GM21737 (cell line): ENCODE results near the gene CTSE.

Experiments
- ATAC-seq: cut with Tn5 transposase; IDR thresholded peaks from one replicate; pipeline ENCODE4 v1.9.1; 2021; ENCODE audit warnings: mild to moderate bottlenecking, moderate library complexity; ENCODE audit not compliant: unreplicated experiment

Gene CTSE

DNA sequence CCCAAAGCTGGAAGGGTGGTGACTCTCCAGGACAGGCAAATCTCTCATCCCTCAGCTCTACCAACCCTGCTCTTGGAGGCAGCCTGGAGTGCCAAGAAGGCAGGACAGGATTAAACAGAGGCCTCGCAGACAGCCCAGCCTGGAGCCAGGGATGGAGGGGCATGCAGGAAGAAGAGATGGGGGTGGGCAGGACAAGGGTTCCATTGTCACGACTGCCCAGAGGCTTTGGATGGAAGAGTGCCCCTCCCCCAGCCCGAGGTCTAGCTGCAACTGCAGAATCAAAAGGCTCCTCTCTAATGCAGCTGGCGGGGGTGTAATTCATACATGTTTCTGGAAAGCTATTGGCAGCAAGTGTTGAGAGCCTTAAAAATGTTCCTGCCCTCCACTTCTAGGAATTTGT lies 29.3 kb downstream of the CTSE start:
- ATAC-seq = no peak

DNA sequence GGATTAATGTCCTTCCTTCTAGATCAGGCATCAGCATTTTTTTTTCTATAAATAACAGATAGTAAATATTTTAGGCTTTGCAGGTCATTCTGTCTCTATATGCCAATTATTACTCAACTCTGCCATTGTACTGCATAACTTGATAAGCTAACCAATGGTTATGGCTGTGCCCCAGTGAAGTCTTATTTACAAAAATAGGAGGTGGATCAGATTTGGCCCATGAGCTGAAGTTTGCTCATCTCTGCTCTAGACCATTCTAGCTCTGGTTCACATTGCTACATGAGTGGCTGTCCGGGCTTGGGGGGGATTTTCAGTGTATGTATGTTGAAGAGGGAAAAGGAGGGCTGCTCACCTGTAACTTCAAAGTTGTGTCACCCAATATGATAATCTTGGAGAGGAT lies 30.6 kb downstream of the CTSE start:
- ATAC-seq = no peak

DNA sequence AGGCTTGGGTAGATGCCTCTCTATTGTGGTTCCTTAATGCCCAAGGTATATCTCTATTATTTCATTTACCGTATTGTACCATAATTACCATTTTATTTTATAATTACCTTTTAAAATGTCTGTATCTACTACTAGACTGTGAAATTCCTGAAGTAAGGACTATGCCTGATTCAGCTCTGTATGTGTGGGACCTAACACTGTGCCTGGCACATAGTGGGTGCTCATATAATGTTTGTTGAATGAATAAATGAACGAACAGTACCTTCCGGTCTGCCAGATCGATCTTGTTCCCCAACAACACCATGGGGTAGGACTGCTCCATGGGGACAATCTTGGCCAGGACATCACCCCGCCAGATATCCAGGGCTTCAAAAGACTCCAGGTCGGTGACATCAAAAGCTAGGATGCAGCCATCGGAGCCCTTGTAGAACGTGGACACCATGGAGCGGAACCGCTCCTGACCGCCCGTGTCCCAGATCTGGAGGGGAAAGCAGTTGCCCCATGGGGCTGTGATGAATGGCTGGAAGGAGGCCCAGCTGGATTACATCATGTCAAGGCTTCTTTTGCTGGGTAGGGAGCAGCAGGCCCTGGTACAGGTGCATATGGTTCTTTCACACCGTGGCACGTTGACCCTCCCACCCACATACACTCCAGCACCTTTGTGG lies 31.3 kb downstream of the CTSE start:
- no peak for ATAC-seq

DNA sequence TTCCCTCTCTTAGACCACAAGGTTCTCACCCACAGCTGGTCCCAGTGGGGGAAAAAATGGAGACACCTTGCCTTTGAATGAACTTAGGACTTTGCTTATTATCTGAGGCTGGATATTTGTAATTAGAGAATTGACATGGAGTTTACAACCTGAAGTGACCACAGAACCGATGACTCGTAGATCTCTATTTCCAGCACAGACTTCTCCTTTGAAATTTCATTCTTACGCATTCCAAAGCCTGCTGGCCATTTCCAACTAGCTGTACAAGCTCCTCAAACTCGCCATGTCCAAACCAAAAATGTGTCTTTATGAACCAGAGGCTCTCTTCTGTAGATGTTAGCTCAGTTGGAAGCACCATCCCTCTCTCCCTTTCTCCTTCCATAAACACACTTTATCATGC lies 32.5 kb downstream of the CTSE start:
- ATAC-seq = no peak

DNA sequence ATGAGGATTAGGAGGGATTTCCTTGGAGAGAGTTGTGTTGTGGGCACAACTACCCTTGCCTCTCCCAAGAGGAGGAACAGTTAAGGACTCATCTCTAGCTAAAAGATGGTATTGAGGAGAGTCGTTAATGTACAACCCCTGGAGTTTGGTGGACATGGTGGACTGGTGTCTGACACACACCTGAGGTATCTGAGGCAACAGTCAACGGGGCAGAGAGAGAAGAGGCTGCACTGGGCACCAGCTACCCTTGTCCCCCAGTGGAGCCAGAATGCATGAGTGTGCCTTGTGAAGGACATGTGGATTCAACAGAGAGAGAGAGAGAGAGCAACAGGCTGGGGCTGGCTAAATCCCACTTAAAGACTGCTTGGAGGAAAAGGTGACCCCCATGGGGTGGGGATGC lies 33.5 kb downstream of the CTSE start:
- ATAC-seq = no peak

DNA sequence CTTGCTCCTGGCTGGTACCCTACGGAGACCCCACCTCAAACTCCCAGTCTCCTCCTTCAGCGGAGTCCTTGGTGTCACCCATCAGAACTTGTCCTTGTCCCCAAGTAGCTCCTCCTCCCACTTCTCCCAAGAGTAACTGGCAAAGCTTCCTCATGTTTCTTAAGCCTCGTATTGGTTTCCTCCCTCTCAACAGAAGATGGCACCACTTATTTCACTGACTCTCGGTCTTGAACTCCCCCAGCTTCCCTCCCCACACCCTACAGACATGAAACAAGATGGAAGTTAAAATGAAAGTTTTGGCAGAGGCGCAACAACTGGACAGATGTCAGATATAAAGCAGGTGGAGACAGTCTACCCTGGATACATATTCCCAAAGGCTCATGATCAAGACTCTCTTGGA lies 33.9 kb downstream of the CTSE start:
- ATAC-seq = no peak

DNA sequence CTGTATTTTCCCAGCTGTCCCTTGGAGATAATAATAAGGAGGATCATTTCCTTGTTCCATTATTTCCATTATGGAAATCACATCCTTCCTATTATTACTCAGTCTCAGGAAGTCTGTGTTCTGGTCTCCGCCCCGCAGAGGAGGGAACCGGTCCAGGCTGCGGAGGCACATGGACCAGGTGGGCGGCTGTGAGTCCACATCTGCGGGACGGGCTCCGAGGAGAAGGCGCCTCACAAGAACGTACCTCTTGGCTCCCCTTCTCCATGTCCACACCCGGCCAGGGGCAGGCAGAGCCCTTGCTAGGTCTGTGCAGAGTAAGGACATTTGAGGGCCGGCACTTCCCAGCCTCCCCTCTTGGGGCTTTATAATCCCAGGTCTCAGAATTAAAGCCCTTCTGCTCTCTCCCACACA lies 35.1 kb downstream of the CTSE start:
- no peak for ATAC-seq

DNA sequence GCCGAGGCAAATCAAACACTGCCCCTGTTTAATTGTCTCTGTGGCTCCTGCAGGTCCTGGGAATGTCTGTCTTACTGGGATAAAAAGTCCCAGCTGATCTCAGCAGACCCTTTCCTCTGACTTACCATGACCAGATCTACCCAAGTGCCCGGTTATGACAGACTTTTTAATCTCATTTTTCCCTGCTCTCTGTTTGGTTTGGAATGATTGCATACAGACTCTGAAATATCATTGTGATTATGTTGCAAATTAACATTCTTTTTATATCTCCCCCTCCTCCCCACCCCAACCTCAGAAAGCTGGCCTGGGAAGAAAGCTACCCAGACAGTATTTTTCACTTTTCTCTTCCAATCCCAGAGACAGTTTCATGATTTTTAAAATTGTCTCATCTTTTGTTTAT lies 36.8 kb downstream of the CTSE start:
- no peak for ATAC-seq

DNA sequence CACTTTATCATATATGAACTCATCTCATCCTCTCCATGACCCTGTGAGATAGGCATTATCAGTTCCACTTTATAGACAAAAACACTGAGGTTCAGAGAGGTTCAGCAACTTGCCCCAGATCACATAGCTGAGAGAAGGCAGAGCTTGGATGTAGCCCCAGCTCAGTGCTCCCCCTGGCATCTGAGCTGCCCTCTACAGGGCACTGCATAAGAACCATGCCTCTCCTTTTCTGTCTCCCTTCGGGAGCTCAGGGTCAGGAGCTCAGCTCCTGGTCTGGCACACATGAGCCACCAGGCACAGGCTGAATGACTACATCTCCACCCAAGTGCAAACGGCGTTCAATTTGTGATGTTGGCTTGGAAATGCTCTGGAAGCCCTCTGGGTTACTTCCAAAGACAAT lies 37.4 kb downstream of the CTSE start:
- ATAC-seq = no peak

DNA sequence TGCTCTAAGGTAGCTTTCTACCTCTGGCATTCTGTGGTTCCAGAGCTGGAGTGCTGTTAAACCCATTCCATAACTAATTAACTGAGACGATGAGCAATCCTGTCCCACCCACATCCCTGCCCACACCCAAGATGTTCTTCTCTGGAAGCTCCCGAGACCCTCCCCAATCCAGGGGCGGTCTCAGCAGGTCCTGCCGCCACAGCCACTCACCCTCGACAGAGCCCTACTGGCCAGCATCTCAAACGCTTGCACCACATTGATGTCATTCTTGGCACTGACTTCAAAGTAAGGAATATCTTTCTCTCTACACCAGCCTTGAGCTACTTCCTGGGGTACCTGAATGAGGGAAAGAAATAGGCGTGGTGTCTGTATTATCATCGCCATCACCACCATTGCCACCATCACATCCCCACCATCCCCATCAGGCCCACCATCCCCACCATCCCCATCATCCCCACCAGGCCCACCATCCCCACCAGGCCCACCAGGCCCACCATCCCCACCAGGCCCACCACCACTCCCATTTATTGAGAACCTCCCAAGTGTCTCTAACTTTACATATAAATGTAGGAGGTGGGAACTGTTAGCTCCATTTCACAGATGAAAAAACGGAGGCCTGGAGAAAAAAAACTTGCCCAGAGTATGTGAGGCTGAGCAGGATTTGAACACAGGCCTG lies 38.2 kb downstream of the CTSE start:
- ATAC-seq = no peak

DNA sequence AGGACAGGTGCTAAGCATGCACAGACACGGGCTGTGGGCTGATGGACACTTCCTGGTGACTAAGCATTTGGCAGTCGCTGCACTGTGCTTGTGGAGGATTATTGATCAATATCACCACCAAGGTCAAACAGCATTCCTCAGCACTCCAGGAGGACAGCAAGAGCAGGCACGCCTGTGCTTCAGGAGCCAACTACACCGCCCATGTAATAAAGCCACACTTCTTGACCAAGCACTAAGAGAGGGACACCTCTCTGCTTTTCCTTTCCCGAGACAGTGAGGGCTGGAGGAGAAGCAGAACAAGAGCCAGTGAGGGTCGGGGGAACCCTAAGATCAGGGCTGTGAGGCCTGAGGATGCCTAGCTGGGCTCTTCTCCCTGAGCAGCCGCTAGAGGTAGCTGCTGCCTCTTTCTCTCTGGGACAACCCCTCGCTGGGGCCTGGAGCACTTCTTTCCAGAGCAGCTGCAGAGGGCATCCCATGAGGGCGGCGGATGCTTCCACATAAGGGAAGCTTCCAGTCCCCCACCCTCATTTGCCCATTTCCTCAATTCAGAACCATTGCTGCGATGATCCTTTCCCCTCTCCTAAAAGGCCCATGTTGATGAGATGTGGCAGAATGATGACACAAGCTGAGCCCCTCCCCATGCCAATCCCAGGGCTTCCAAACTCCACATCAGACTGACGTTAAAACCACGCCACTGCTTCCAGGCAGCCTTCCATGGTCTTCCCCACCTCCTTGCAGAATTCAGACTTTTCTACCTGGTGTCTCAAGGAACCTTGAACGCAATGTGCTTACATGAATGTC lies 39.6 kb downstream of the CTSE start:
- no peak for ATAC-seq

DNA sequence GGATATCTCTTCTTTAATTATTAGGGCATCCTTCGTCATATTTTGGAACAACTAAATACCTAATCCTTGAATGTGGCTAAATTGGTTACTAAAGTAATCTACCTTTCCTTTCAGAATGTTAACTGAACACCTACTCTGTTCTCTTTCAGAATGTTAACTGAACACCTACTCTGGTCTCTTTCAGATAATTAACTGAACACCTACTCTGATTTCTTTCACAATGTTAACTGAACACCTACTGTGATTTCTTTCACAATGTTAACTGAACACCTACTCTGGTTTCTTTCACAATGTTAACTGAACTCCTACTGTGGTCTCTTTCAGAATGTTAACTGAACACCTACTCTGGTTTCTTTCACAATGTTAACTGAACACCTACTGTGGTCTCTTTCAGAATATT lies 42.4 kb downstream of the CTSE start:
- ATAC-seq = no peak

DNA sequence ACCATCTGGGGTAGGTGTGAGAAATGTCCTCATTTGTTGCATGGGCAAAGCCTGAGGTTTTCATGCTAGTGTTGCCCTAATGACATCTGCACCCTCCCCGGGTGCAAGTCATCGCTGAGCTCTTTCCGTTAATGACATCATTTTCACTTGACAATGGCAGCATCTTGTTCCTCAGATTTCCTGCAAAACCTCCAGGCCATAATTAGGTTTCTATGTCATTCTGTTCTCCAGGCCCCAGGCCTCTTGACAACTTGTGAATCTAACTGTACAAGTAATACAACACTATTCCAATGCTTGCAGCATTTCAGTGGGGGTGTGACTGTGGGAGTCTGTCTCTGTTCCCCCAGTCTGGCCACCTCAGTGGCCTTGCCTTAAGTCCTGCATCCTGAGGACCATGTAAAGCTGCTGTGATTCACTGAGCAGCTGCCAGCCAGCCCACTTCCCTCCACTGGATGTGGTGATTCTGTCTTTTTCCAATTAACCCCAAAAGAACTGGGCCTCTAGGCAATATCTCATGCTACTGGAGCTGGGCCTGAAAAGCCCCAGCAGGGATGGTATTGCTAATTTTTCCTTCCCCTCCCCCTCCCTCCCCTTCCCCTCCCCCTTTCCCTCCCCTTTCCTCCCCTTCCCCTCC lies 43.3 kb downstream of the CTSE start:
- no peak for ATAC-seq

DNA sequence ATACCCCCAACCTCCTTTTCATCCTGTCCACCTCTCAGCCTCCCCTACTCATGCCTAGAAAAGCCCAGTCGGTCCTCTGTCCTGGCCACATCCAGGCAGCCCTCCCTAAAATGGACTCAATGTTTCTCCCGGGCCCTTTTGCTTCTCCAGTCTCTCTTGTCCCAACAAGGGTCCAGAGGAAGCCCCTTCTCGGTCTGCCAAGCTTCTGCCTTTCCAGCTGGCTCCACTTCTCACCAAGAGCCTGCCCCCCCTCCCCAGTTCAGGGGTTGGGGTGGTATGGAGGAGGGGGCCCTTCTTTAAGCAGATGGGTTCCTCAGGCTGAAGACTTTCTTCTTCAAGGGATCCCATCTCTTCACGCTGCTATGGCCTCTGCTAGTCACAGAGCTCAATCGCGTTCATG lies 44.4 kb downstream of the CTSE start:
- ATAC-seq = no peak

DNA sequence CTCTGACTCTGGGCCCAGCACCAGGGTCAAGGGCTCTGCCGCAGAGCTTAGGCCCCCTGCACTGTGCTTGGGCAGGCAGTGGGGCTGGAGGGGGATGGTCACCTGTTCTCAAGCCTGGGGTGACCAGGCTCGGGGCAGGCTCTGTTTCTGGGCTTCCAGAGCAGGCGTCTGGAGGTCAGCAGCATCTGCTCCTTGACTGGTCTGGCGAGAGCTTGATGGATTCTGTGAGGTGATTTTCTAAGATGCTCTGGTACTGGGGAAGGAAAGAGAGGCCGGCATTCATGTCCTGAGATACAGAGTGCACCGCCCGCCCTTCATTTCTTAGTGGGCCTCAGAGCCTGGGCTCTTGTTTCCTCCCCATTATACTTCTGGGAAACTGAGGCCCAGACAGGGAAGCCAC lies 45.0 kb downstream of the CTSE start:
- no peak for ATAC-seq

DNA sequence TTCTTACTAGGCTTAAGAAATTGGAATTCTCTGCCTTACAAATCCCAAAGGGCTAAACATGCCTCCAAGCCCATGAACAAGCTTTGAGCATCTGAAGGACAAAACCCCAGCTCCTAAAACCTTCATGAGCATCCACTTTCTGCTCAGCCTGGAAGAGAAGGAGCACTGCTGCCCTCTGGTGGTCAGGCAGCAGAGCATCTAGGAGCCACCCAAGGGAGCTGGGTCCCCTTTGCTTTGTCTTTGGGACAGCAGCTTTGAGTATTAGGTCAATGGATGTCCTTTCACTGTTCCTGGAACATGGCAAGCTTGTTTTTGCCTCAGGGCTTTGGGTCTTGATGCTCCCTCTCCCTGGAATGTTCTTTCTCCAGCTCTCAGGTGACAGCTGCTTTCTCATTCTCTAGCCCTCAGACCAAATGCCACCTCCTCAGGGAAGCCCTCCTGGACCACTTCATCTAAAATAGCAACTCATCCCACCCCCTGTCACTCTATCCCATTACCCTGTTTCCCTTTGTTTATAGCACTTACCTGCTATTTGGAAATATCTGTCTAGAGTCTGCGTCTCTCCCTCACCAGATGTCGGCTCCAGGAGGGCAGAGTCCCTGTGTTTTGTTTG lies 46.2 kb downstream of the CTSE start:
- ATAC-seq = no peak

DNA sequence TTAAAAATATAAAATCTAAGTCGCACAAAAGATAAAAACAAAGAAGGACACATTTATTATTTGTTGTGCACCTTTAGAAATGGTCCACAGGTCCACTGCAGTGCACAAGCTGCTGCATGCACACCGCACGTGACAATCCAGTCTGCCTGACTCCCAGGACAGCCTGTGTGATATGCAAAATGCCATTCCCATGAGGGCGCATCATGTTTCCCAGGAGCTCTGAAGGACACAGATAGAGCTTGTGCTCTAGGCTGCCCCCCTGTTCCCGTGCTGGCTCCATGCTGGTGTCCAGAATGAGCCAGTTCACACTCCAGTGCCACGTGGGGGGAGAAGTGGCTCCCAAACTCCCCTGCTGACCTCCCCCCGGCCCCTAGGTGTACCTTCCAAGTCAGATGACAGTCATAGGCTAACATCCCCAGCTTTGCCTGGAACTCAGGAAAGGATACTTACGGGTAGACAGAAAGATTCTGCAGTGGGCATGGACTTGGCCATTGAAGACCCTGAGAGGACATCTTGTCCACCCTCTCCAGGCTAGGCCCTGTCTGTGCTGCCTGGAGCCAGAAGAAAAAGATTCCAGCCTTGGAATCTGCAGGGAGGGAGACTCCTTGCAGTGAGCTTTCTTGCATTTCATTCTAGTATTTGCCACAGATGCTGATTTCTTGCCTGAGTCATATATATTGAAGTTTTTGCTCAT lies 46.8 kb downstream of the CTSE start:
- ATAC-seq = no peak

DNA sequence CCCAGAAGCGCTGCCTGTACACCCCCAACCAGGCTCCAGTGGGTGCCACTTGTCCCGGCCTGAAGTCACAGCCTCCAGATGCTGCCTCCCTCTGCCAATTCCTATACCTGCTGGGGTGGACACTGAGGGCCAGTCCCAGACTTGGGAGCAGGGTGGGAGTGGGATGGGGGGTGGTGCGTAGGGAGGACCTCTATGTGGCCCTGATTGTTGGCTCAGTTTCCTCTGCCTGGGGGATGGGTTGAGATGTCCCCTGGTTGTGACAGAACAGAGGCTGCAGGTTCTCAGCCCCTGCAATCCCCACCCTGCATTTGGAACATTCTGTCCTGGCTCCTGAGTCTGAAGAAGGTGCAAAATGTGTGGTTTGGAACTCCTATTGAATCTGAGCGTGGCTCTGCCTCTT lies 47.7 kb downstream of the CTSE start:
- ATAC-seq = no peak

DNA sequence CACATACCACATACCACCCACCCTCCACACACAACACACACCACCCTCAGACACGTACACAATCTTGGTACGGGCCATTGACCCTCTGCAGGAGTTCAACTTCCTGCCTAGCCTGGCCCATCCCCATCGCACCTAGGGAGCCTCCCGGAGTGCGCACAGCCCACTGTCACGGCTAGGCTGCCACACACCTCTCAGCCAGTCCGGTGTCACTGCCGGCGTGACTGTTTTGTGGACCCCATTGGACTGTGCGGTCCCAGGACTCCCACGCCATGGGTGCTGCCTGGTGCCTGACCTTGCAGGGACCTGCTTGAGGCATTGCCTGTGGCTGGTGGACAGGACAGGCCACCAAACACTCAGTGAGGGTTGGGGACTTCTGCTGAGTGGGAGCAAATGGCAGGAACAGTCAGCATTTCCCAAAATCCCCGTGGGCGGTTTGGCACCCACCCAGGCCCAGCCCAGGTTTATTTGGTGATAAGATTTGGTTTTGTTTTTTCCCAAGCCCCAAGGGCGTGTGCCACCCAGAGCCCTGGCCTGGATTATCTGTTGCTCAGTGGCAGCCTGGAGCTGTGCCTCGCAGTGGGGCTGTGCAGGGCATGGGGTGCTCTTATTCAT lies 48.2 kb downstream of the CTSE start:
- ATAC-seq = no peak

DNA sequence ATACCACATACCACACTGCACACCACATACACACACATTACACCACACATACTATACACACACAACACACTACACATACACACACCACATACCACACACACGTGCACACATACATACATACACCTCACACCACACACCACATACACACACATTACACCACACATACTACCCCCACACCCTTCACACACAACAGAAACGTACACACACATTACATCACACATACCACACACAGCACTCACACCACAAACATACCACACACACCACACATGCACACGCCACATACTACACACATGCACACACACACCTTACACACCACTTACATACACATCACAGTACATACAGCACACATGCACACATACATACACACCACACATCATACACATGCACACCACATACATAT lies 49.0 kb downstream of the CTSE start:
- ATAC-seq = no peak
